Endothelial cell of umbilical vein (primary cell): Measurements from ENCODE around the gene CCDC177. TPM values are rescaled to one million over a fixed set of nuclear protein-coding genes. Genes with fewer than 3 reads are reported as not detected.

ENCODE experiments used
- BruUV-seq: library from RNA; stranded (reverse); fragments of 400-500 nt; replicated peaks from 2 replicates; lab custom pipeline; 2021; lab: Mats Ljungman, UMichigan
- CTCF ChIA-PET: fragments of 300-600, 350-600 bp; sonication (Branson Sonifier 250); formaldehyde crosslinking; loops from one replicate; lab custom pipeline; 2021; ENCODE audit warnings: antibody characterized with exemption, inconsistent platforms; lab: Charles Lee
- POLR2A ChIA-PET: fragments of 300-600, 350-600 bp; sonication (Branson Sonifier 250); formaldehyde crosslinking; loops from one replicate; lab custom pipeline; 2021; ENCODE audit warnings: antibody characterized with exemption, inconsistent platforms; lab: Charles Lee
- DNase-seq: peaks from one replicate; pipeline ENCODE4 v3.0.0-alpha.2; 2011; ENCODE audit warnings: low read depth, low spot score
- FAIRE-seq: peaks from 2 replicates; lab custom pipeline; 2011; peaks lifted over from hg19 to GRCh38; lab: Jason Lieb, UNC
- H2AFZ ChIP-seq: 2 replicates; pipeline ENCODE4 v1.6.0; 2012; ENCODE audit warnings: low read depth, low read length, control low read depth, inconsistent platforms
- H3K27ac ChIP-seq: 2 replicates; pipeline ENCODE4 v1.5.1; 2011; ENCODE audit warnings: low read depth, mild to moderate bottlenecking, control low read depth, low read length, moderate library complexity; ENCODE audit not compliant: insufficient read depth
- H3K27me3 ChIP-seq, 2 experiments: 2 replicates each; pipeline versions ENCODE4 v1.6.0 to v1.6.1; 2011; ENCODE audit warnings: low read length in 2 of 2, mixed read lengths in 1 of 2; ENCODE audit not compliant: control insufficient read depth in 2 of 2, insufficient read depth in 2 of 2
- H3K36me3 ChIP-seq, 2 experiments: 2 replicates in 1 of 2; 3 replicates in 1 of 2; pipeline ENCODE4 v1.5.1; 2011; ENCODE audit warnings: low read length in 2 of 2, mild to moderate bottlenecking in 1 of 2, moderate library complexity in 1 of 2; ENCODE audit not compliant: control insufficient read depth in 2 of 2, insufficient read depth in 2 of 2; ENCODE audit errors: extremely low read depth in 1 of 2
- H3K4me1 ChIP-seq: 3 replicates; pipeline ENCODE4 v1.5.1; 2011; ENCODE audit warnings: mild to moderate bottlenecking, low read length; ENCODE audit not compliant: control insufficient read depth, insufficient read depth; ENCODE audit errors: extremely low read depth
- H3K4me2 ChIP-seq: 2 replicates; pipeline ENCODE4 v1.6.1; 2011; ENCODE audit warnings: low read length, control low read depth, mixed read lengths; ENCODE audit not compliant: insufficient read depth
- H3K4me3 ChIP-seq, 3 experiments: fragments of 200-600 bp in 1 of 3; sonication (generic), shearing (Covaris generic) in 1 of 3; replicated peaks in 1 of 3; 2 replicates each; pipeline ENCODE4 v1.5.1; 2011 to 2016; ENCODE audit warnings: control low read depth in 3 of 3, low read length in 3 of 3, mild to moderate bottlenecking in 2 of 3, inconsistent platforms in 1 of 3, low read depth in 1 of 3, moderate library complexity in 1 of 3; ENCODE audit not compliant: insufficient read depth in 1 of 3
- H3K79me2 ChIP-seq: 2 replicates; pipeline ENCODE4 v1.6.0; 2012; ENCODE audit warnings: low read length, inconsistent platforms; ENCODE audit not compliant: control insufficient read depth, insufficient read depth
- H3K9ac ChIP-seq: replicated peaks from 2 replicates; pipeline ENCODE3; 2011; ENCODE audit warnings: low read length, control low read depth; ENCODE audit not compliant: insufficient read depth; ENCODE audit errors: extremely low read depth
- H3K9me1 ChIP-seq: replicated peaks from 3 replicates; pipeline ENCODE4 v1.6.0; 2011; ENCODE audit warnings: mild to moderate bottlenecking, low read length; ENCODE audit not compliant: control insufficient read depth, insufficient read depth; ENCODE audit errors: extremely low read depth
- H3K9me3 ChIP-seq: replicated peaks from 2 replicates; pipeline ENCODE4 v1.5.1; 2012; ENCODE audit warnings: low read length, inconsistent platforms; ENCODE audit not compliant: control insufficient read depth, insufficient read depth
- H4K20me1 ChIP-seq: replicated peaks from 2 replicates; pipeline ENCODE3; 2011; ENCODE audit warnings: mild to moderate bottlenecking, low read length; ENCODE audit not compliant: control insufficient read depth, insufficient read depth; ENCODE audit errors: extremely low read depth
- CTCF ChIP-seq, 2 donors: IDR thresholded peaks; 1 replicate in 1 of 2; 2 replicates in 1 of 2; pipeline ENCODE4 v1.5.1; 2011; ENCODE audit warnings: low read length in 2 of 2, mild to moderate bottlenecking in 2 of 2, moderate library complexity in 2 of 2, control low read depth in 1 of 2, inconsistent platforms in 1 of 2, low read depth in 1 of 2; ENCODE audit not compliant: insufficient read depth in 1 of 2; ENCODE audit errors: extremely low read depth in 1 of 2
- EZH2 ChIP-seq: IDR thresholded peaks from 2 replicates; pipeline ENCODE4 v1.6.1; 2012; ENCODE audit warnings: borderline replicate concordance, low read depth, mild to moderate bottlenecking, moderate library complexity, low read length, inconsistent platforms; ENCODE audit not compliant: severe bottlenecking
- FOS ChIP-seq: IDR thresholded peaks from 2 replicates; pipeline ENCODE4 v1.6.1; 2011; ENCODE audit warnings: mild to moderate bottlenecking, low read length, moderate library complexity, borderline replicate concordance; ENCODE audit not compliant: insufficient read depth
- GATA2 ChIP-seq: IDR thresholded peaks from 2 replicates; pipeline ENCODE4 v1.7.0; 2011; ENCODE audit warnings: low read depth, mild to moderate bottlenecking, moderate library complexity, mixed read lengths, low read length; ENCODE audit not compliant: insufficient read length, insufficient read depth
- JUN ChIP-seq: IDR thresholded peaks from 2 replicates; pipeline ENCODE4 v1.6.1; 2011; ENCODE audit warnings: borderline replicate concordance, low read depth; ENCODE audit not compliant: insufficient read length, insufficient read depth
- MAX ChIP-seq: IDR thresholded peaks from 2 replicates; pipeline ENCODE4 v1.6.1; 2011; ENCODE audit not compliant: insufficient read depth, insufficient read length
- MYC ChIP-seq: IDR thresholded peaks from one replicate; pipeline ENCODE4 v1.6.1; 2011; ENCODE audit warnings: mild to moderate bottlenecking, low read depth, low read length
- POLR2A ChIP-seq: IDR thresholded peaks from 2 replicates; pipeline ENCODE4 v1.6.1; 2012; ENCODE audit warnings: low read depth, mild to moderate bottlenecking, control low read depth, low read length
- POLR2AphosphoS5 ChIP-seq: IDR thresholded peaks from 2 replicates; pipeline ENCODE4 v1.6.1; 2012; ENCODE audit warnings: low read depth, mild to moderate bottlenecking, control low read depth, low read length, moderate library complexity; ENCODE audit not compliant: insufficient read depth
- dilution Hi-C: fragments of 300-500 bp; cut with MboI; formaldehyde crosslinking; loops from one replicate; pipeline ENCODE4 v1.15.0; 2019; ENCODE audit warnings: low sequenced_read_pairs; ENCODE audit not compliant: extremely low pct_ligation_motif_present
- intact Hi-C: fragments of 100-400 bp; cut with micrococcal nuclease; formaldehyde crosslinking; loops from one replicate; pipeline ENCODE4 v1.10.0; 2022
- polyA plus RNA-seq, 4 experiments: library from polyadenylated mRNA; depleted of rRNA in 3 of 4; stranded (reverse) in 3 of 4; unstranded in 1 of 4; fragments of >200 nt; gene quantifications; 2 replicates each; pipeline versions ENCODE4 v1.2.1 to v1.2.3, GENCODE V29; 2011 to 2012; ENCODE audit warnings: missing spikeins in 1 of 4
- total RNA-seq: library from RNA; stranded (reverse); gene quantifications from 2 replicates; pipeline ENCODE4 v1.2.3, GENCODE V29; 2021

The CCDC177 gene
- total and polyA plus RNA-seq, 2 donors (not counting 3 experiments of a cell fraction or from before 2014, with no cell fraction given), result not detected

GRCh38 chr14:69610020-69610873, 35.6 kb upstream of the CCDC177 start:
- Histone ChIP-seq H3K4me1 (peaks cover 22% of the 10 kb centered on the region), H3K9me1 (no peaks in the 10 kb centered on the region), H3K4me2 (peak overlapping the region; percentile 59), H3K27ac (no peak overlapping the region), H3K4me3 (peak overlapping the region in 1 of 3 experiments; percentile 70), H3K9me3 (no peaks in the 10 kb centered on the region), H3K9ac (peak overlapping the region; percentile 33), H3K27me3 (no peaks in the 10 kb centered on the region), H3K36me3 (no peaks in the 10 kb centered on the region), H3K79me2 (peaks cover 27% of the 10 kb centered on the region), H4K20me1 (no peaks in the 10 kb centered on the region), H2AFZ (peak overlapping the region; percentile 59)
- peak; percentile 18 for FAIRE-seq
- ChIA-PET CTCF (interaction anchor here (1.1 to 3.5 kb wide), 4 partner anchors 24 to 117 kb away, joined by 4 to 19 read pairs (median 10); no protein-coding TSS in a partner anchor), POLR2A (interaction anchor here (0.5 kb wide), 1 partner anchor 164 kb away, joined by 5 read pairs; no protein-coding TSS in a partner anchor)
- dilution Hi-C loops (no loop called here), intact Hi-C loops (loop anchor here (2.0 kb wide), 1 partner anchor 117 kb away; no protein-coding TSS in a partner anchor)
- no peak for DNase-seq
- no peak for TF ChIP-seq GATA2
- TF ChIP-seq JUN, result no peak
- TF ChIP-seq POLR2A, result no peak
- TF ChIP-seq CTCF (IDR thresholded peaks at IDR 0.05; ENCODE audit: extremely low read depth in 1 of 2, insufficient read depth in 1 of 2, low read depth in 1 of 2, low read length in 2 of 2), result no peak
- no peak for TF ChIP-seq POLR2AphosphoS5
- no peak for TF ChIP-seq FOS
- TF ChIP-seq MAX, result no peak
- no peak for TF ChIP-seq MYC
- TF ChIP-seq EZH2, result no peak
- no TSS peak for BruUV-seq
